Gastroesophageal sphincter (tissue), 4 donors: ENCODE data around the gene ZNF76. TPM values are rescaled to one million over a fixed set of nuclear protein-coding genes. Genes with fewer than 3 reads are reported as not detected.

Experiments
- ATAC-seq: fragments of 150-250 bp; one replicate; pipeline ENCODE4 v1.9.1; 2016; ENCODE audit warnings: mild to moderate bottlenecking, moderate library complexity
- H3K27ac ChIP-seq, 4 donors: fragments of 200-600 bp; sonication (generic) in 3 of 4; 1 replicate in 3 of 4; 2 replicates in 1 of 4; pipeline ENCODE4 v1.5.1; 2016 to 2019
- H3K27me3 ChIP-seq: fragments of 200-600 bp; sonication (generic); one replicate; pipeline ENCODE4 v1.5.1; 2019
- H3K36me3 ChIP-seq, 2 donors: fragments of 200-600 bp; sonication (generic); one replicate each; pipeline ENCODE4 v1.5.1; 2019; ENCODE audit warnings: control low read depth in 1 of 2
- H3K4me1 ChIP-seq, 3 donors: fragments of 200-600 bp; sonication (generic); 1 replicate in 2 of 3; 2 replicates in 1 of 3; pipeline ENCODE4 v1.5.1; 2016 to 2019; ENCODE audit warnings: control low read depth in 2 of 3
- H3K4me3 ChIP-seq, 2 donors: fragments of 200-600 bp; sonication (generic); one replicate each; pipeline ENCODE4 v1.5.1; 2019; ENCODE audit warnings: mild to moderate bottlenecking in 1 of 2, moderate library complexity in 1 of 2
- H3K9me3 ChIP-seq, 3 donors: fragments of 200-600 bp; sonication (generic); one replicate each; pipeline ENCODE4 v1.5.1; 2017 to 2019; ENCODE audit warnings: control low read depth in 2 of 3
- CTCF ChIP-seq, 4 experiments: fragments of 200-600 bp in 2 of 4; fragments of 450-650 bp in 2 of 4; sonication (generic) in 1 of 4; IDR thresholded peaks; one replicate each; pipeline ENCODE4 v1.5.1; 2017 to 2019; ENCODE audit warnings: antibody characterized with exemption in 4 of 4, mild to moderate bottlenecking in 2 of 4, moderate library complexity in 2 of 4
- EP300 ChIP-seq: sonication (generic); formaldehyde crosslinking; IDR thresholded peaks from one replicate; pipeline ENCODE4 v1.6.1; 2017; ENCODE audit warnings: antibody characterized with exemption, mild to moderate bottlenecking
- POLR2A ChIP-seq, 2 donors: fragments of 450-650 bp; IDR thresholded peaks; one replicate each; pipeline ENCODE4 v1.6.1; 2017; ENCODE audit warnings: antibody characterized with exemption in 2 of 2, mild to moderate bottlenecking in 2 of 2, moderate library complexity in 1 of 2
- POLR2AphosphoS5 ChIP-seq: sonication (generic); formaldehyde crosslinking; IDR thresholded peaks from one replicate; pipeline ENCODE4 v1.6.1; 2017; ENCODE audit warnings: antibody characterized with exemption
- WGBS, 2 donors: methylation state at CpG; one replicate each; pipeline ENCODE4 v1.1.5; 2018; ENCODE audit warnings: low coverage in 1 of 2; 5-methylcytosine and 5-hydroxymethylcytosine counted together
- total RNA-seq, 4 donors: library from RNA; depleted of rRNA; stranded (reverse); fragments of >200 nt; gene quantifications; one replicate each; pipeline ENCODE4 v1.1.0, GENCODE V29; 2016

ZNF76 gene
- total RNA-seq, 4 donors from 2014 or later, result 21.3 to 46.9 (median 40.1) TPM

GRCh38 chr6:35295036-35295435 is 35.5 kb downstream of the ZNF76 start:
- H3K4me1 ChIP-seq, result peaks cover 0 to 16% (median 6%) of the 10 kb centered on the region in 3 donors
- peaks cover 0 to 65% of the 10 kb centered on the region in 2 donors for H3K36me3 ChIP-seq
- no peak for ATAC-seq
- no peak overlapping the region for H3K4me3 ChIP-seq
- no peaks in the 10 kb centered on the region for H3K27me3 ChIP-seq
- WGBS, 2 donors, result no CpG with 5 or more reads among the region's 2 CpGs
- no peaks in the 10 kb centered on the region for H3K9me3 ChIP-seq
- no peak overlapping the region for H3K27ac ChIP-seq
- TF ChIP-seq CTCF (IDR thresholded peaks at IDR 0.05) (no peak), EP300 (no peak), POLR2AphosphoS5 (no peak), POLR2A (IDR thresholded peaks at IDR 0.05) (no peak)

GRCh38 chr6:35295521-35296315 is 36.2 kb downstream of the ZNF76 start:
- Histone ChIP-seq H3K27ac (no peak overlapping the region), H3K4me3 (no peak overlapping the region), H3K27me3 (no peaks in the 10 kb centered on the region), H3K9me3 (no peaks in the 10 kb centered on the region), H3K4me1 (peaks cover 0 to 16% (median 6%) of the 10 kb centered on the region in 3 donors), H3K36me3 (peaks cover 0 to 58% of the 10 kb centered on the region in 2 donors)
- TF ChIP-seq EP300 (no peak), POLR2AphosphoS5 (no peak), POLR2A (IDR thresholded peaks at IDR 0.05) (no peak), CTCF (IDR thresholded peaks at IDR 0.05) (no peak)
- 0% methylated on average over 1 of the region's 3 CpGs; no CpG with 5 or more reads in 1 of the 2 donors for WGBS, 2 donors
- ATAC-seq, result no peak

- H3K36me3 ChIP-seq, result peaks cover 0 to 45% of the 10 kb centered on the region in 2 donors
- no peaks in the 10 kb centered on the region for H3K9me3 ChIP-seq
- no peaks in the 10 kb centered on the region for H3K27me3 ChIP-seq
- ATAC-seq, result no peak
- H3K4me1 ChIP-seq, result peaks cover 0 to 16% (median 6%) of the 10 kb centered on the region in 3 donors
- peak overlapping the region in 2 of 4 donors; percentile 41 to 65 for H3K27ac ChIP-seq
- H3K4me3 ChIP-seq, result peak overlapping the region in 1 of 2 donors; percentile 47
- TF ChIP-seq EP300, result no peak
- 25 to 40% methylated on average over 1 of the region's 6 CpGs for whole genome bisulfite sequencing, 2 donors
Observed at GRCh38 chr6:35296931-35297600, 37.5 kb downstream of the ZNF76 start.

- peak within 1 kb of the TSS in 2 of 4 donors; percentile 41 to 65 for H3K27ac ChIP-seq
- ATAC-seq, result peak; percentile 84
- H3K4me3 ChIP-seq, result peak within 1 kb of the TSS in 1 of 2 donors; percentile 47
- 31 to 50% methylated on average over 1 to 6 of the region's 35 CpGs for WGBS, 2 donors
- peaks cover 0 to 16% (median 6%) of the 10 kb centered on the region in 3 donors for H3K4me1 ChIP-seq
- no peaks in the 10 kb centered on the region for H3K9me3 ChIP-seq
- no peaks in the 10 kb centered on the region for H3K27me3 ChIP-seq
- TF ChIP-seq POLR2AphosphoS5, result peak; percentile 27
- TF ChIP-seq CTCF (IDR thresholded peaks at IDR 0.05), result peak in 3 of 4 experiments; percentile 45 to 73 (median 66)
- TF ChIP-seq EP300, result no peak
- peaks cover 0 to 37% of the 10 kb centered on the region in 2 donors for H3K36me3 ChIP-seq
Observed at GRCh38 chr6:35297601-35298481, 38.3 kb downstream of the ZNF76 start, which contains the start of gene DEF6. TSS of gene DEF6 (plus strand) at chr6:35297818. CDS start at chr6:35297857, 39 bp downstream.
